Fibroblast of skin of scalp (primary cell): Measurements from ENCODE around the gene HOMEZ. TPM values are rescaled to one million over a fixed set of nuclear protein-coding genes. Genes with fewer than 3 reads are reported as not detected.
A peak's percentile ranks its signal among the peaks of the same experiment; 100 is the strongest.
"Not testable (repeated sequence)": the region's sequence is repeated elsewhere in the genome, so short reads cannot be mapped to it uniquely, and the experiment has no call there.

Experiments
- DNase-seq: peaks from one replicate; pipeline ENCODE4 v3.0.0-alpha.2; 2013
- polyA plus RNA-seq, 2 experiments: library from polyadenylated mRNA; unstranded; fragments of 120-200 nt; gene quantifications; one replicate each; pipeline ENCODE4 v1.2.1, GENCODE V29; 2013; ENCODE audit not compliant: insufficient read length in 2 of 2

HOMEZ gene
- 9.6 TPM for polyA plus RNA-seq (2013, experiment 1 of 2; ENCODE audit: insufficient read length)
- polyA plus RNA-seq (2013, experiment 2 of 2; ENCODE audit: insufficient read length) = 9.1 TPM

DNA sequence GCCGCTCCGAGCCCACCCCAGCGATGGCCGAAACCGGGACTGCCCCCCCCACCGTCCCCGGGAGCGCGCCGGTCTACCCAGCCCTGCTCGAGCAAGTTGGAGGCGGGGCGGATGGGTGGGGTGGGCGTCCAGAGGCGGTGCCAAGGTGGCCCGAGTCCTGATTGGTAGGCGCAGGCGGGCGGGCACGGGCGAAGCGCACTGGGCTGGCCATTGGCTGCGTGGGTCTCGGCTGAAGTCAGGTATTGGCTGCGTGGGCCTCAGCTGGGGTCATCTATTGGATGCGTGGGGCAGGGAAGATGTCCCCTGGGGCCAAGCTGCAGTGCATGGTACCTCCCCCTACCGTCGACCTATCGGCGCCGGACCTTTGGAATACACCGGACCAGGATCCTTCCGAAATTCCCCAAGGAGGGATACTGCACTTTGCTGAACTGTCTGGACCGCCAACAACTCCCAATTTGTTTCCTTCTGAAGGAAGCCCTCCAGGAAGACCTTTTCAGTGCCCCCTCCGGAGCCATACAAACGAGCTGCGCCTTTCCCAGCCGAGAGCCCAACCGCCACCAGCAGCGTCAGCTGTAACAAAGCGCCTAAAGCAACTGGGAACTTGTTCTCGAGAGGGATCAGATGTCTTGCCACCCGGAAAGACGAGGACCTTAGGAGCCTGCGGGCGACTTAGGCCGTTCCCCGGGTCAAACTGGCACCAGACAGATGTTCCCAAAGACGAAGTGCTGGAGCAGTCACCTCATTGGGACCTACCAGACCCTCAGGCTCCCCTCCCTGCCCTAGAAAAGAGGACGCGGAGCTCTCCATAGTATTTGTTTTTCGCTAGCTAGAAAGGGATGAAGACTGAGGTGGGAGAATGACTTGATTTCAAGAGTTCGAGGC is at the start of gene HOMEZ:
TSS of gene HOMEZ (minus strand) at position 113 of the 882 bp plus-strand sequence. CDS start 180 bp downstream, outside the sequence.
- DNase-seq = peak; percentile 99

GRCh38 chr14:23335623-23336022 is 49.7 kb upstream of the HOMEZ start:
- no peak for DNase-seq

DNA sequence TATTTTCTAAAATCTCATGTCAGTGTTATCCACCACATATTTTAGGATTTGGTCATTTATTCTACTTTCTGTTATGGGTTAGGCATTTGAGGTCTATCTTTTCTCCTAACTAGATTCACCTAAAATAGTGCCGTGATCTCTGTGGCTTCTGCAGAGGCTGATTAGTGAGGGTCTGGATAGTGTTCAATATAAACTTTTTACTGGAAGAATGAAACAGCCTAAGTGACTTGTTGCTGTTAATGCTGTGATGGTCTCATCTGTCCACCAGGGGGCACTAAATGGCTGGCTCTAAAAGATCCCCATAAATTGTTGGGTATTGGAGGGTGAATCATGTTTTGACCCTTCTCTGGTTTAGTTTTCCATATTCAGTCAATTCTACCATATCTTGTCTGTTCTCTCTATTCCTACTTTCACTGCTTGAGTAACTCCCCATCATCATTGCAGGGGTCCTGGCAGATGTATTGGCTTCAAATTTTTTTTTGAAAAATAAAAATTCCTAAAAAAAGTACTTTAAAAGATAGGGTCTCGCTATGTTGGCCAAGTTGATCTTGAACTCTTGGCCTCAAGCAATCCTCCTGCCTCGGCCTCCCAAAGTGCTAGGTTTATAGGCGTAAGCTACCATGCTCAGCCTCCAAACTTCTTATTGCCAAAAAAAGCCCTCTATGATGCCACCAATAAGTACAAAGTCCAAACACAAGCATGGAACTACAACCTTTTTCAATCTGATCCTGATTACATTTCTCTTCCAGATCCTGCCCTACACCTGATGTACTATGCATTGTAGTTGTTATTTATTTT is 42.2 kb upstream of the HOMEZ start:
- peak; percentile 77 for DNase-seq

DNA sequence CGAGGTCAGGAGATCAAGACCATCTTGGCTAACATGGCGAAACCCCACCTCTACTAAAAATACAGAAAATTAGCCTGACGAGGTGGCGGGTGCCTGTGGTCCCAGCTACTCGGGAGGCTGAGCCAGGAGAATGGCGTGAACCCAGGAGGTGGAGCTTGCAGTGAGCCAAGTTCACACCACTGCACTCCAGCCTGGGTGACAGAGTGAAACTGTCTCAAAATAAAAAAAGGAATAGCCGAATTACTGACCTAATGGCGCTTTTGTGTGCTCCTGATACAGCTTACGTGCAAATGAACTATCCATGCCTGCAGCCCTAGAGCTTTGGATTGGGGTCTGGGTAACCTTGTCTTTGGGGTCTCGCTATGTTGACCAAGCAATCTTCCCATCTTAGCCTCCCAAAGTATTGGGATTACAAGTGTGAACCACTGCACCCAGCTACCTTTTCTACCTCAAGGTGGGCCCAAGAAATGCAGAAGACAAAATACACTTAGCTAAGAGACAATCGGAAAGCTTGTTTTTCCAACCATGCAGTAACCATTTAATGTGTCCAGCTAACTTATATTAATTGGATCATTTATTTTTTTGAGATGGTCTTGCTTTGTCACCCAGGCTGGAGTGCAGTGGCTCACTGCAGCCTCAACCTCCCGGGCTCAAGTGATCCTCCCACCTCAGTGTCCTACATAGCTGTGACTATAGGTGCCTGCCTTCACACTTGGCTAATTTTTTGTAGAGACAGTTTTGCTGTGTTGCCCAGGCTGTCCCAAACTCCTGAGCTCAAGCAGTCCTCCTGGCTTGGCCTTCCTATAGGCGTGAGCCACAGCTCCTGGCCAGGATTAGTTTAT is 40.8 kb upstream of the HOMEZ start:
- no peak for DNase-seq

DNA sequence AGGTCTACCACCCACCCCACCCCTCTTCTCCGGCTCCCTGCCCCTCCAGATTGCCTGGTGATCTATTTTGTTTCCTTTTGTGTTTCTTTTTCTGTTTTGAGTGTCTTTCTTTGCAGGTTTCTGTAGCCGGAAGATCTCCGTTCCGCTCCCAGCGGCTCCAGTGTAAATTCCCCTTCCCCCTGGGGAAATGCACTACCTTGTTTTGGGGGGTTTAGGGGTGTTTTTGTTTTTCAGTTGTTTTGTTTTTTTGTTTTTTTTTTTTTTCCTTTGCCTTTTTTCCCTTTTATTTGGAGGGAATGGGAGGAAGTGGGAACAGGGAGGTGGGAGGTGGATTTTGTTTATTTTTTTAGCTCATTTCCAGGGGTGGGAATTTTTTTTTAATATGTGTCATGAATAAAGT is 39.8 kb upstream of the HOMEZ start:
- DNase-seq = not testable (repeated sequence)

DNA sequence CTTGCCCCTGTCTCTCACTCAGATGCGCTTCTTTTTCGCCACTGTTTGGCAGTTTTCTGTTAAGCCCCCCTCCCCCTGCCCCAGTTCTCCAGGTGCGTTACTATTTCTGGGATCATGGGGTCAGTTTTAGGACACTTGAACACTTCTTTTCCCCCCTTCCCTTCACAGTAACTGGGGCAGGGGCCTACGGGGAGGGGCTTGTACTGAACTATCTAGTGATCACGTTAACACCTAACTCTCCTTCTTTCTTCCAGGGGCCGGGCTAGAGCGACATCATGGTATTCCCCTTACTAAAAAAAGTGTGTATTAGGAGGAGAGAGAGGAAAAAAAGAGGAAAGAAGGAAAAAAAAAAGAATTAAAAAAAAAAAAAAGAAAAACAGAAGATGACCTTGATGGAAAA is 39.1 kb upstream of the HOMEZ start:
- no peak for DNase-seq

DNA sequence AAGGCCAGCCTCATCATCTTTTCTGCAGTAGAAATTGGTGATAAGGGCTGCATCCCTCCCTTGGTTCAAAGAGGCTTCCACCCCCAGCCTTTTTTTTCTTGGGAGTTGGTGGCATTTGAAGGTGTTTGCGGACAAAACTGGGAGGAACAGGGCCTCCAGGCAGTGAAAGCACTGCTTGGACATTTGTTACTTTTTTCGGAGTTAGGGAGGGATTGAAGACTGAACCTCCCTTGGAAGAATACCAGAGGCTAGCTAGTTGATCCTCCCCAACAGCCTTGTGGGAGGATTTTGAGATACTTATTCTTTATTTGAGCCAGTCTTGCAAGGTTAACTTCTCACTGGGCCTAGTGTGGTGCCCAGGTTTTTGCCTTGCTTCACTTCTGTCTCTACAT is 38.5 kb upstream of the HOMEZ start:
- DNase-seq = no peak

DNA sequence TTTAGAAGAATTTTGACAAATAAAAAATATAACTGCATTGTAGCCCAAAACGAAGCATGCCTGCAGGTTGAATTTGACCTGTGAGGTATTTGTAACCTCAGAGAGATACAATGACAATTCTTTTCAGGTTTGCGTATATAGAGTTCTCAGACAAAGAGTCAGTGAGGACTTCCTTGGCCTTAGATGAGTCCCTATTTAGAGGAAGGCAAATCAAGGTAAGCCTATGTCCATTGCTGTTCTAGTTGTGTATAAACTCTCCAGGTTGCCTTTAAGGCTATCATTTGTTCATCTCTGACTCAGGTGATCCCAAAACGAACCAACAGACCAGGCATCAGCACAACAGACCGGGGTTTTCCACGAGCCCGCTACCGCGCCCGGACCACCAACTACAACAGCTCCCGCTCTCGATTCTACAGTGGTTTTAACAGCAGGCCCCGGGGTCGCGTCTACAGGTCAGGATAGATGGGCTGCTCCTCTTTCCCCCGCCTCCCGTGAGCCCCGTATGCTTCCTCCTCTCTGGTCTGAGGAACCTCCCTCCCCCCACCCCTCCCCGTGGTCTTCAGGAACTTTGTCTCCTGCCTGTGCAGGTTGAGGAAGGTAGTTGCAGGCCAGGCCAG is 38.0 kb upstream of the HOMEZ start:
- no peak for DNase-seq

- no peak for DNase-seq
Measured at GRCh38 chr14:23322568-23323517, 36.9 kb upstream of the HOMEZ start.

DNA sequence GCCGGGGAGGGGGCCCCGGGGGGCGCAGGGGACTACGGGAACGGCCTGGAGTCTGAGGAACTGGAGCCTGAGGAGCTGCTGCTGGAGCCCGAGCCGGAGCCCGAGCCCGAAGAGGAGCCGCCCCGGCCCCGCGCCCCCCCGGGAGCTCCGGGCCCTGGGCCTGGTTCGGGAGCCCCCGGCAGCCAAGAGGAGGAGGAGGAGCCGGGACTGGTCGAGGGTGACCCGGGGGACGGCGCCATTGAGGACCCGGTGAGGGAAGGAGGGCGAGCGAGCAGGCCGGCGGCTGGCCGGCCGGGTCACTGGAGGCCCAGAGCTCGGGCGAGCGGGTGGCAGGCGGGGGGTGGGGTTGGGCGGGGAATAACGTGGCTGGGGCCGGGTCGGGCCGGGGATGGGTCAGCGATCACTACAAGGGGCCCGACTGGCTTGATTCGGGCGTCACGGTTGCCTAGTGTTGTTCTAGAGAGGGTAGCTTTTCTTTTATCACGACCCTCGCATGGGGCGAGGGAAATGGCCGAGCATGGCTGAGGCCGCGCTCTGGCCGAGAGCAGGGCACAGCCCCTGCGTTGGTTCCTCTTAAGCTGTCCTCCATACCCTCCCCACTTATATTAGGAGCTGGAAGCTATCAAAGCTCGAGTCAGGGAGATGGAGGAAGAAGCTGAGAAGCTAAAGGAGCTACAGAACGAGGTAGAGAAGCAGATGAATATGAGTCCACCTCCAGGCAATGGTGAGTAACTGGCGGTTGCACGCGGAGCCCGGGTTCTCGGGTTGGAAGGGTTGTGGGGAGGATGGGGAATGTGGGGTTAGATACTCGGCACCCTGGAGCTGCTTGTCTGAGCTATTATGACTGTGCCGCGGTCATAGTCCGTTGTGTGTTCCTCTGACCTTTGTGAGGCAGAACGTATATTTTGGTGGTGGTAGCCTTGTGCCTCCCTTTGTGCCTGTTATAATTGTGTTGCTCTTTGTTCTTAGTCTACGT is 35.9 kb upstream of the HOMEZ start:
- DNase-seq = peak; percentile 48

DNA sequence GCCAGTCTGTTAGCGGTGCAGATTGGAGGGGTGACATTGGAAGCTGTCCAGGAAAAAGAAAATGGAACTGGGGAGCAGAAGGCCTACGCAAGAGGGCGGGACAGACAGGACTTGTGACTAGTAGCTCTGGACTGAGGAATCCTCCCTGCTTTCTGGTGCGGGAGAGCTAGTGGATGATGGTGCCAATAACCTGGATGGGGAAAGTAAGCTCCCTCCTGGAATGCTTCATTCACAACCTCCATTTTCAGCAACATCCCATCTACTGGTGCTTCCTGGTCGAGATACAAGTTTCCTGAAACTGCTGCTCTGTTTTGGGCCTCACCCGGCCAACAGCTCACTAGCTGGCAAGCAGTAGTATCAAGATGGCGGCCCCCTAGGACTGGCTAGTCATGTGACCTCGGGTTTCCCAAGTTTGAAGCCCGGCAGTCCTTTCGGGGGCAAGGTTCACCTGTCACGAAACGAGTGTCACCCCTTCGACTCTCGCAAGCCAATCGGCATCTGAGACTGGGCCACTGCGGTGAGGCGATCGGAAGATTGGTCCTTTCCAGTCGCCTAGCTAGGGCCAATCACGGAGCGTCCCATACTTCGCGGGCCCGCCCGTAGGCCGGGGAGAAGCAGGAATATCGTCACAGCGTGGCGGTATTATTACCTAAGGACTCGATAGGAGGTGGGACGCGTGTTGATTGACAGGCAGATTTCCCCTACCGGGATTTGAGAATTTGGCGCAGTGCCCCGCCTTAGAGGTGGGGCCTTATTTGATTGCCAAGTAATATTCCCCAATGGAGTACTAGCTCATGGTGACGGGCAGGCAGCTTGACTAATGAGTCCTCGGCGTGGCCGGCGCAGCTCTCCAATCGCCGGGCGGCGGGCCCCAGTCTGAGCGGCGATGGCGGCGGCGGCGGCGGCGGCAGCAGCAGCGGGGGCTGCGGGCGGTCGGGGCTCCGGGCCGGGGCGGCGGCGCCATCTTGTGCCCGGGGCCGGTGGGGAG is 34.9 kb upstream of the HOMEZ start, which contains the start of gene PABPN1:
TSS of gene PABPN1 (plus strand) at position 874 of the 988 bp plus-strand sequence. CDS start at position 887, 13 bp downstream.
- DNase-seq = peak; percentile 100

- DNase-seq = no peak
Measured at GRCh38 chr14:23319746-23320583, 34.0 kb upstream of the HOMEZ start.

DNA sequence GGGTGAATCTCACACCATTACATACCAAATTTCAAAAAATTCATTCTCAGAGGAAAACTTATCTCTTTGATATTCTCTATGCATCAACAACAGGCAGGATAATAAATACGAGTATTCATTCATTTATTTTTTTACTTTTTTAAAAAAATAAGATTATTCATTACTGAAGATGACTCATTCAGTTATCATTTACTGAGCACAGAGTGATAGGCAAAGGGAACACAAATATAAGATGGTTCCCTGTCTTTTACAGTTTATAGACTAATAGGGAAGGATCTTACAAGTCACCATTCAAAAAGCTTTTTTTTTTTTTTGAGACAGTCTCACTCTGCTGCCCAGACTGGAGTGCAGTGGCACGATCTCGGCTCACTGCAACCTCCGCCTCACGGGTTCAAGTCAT is 30.4 kb upstream of the HOMEZ start:
- DNase-seq = no peak

DNA sequence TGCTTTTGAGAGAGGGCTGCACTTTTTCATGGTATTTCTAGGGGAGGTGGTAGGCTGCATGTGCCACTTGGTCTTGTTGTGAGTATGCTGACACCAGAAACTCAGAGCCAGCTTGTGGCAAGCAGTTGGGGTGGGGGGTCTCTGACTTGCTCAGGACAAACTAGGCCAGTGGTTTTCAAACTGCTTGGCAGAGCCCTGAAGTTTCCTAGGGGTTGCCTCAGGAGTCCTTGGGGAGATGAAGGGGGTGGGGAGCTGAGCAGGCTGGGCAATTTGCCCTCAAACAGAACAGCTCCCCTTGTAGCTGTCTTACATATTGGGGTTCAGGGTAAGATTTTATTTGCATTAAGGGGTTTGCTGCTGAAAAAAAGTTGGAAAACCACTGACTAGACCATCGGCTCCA is 24.6 kb upstream of the HOMEZ start:
- DNase-seq = no peak

GRCh38 chr14:23308721-23309445 is 23.0 kb upstream of the HOMEZ start:
- DNase-seq = no peak
